Loucy (cell line): ENCODE results near the gene CABP2.

ENCODE experiments used
- CTCF ChIP-seq: fragments of 200-600 bp; sonication (generic); conservative IDR thresholded peaks from 2 replicates; pipeline ENCODE4 v1.5.1; 2014; ENCODE audit warnings: mild to moderate bottlenecking, antibody characterized with exemption, low read length
- EZH2phosphoT487 ChIP-seq: fragments of 200-600 bp; IDR thresholded peaks from 2 replicates; pipeline ENCODE4 v1.6.1; 2018; ENCODE audit warnings: antibody characterized with exemption, mild to moderate bottlenecking, moderate library complexity, borderline replicate concordance

GRCh38 chr11:67491276-67492068 lies 31.8 kb downstream of the CABP2 start:
- TF ChIP-seq CTCF (no peak), EZH2phosphoT487 (no peak)
